Endodermal cell (in vitro differentiated cells): Measurements from ENCODE around the gene TPD52L2. TPM values are rescaled to one million over a fixed set of nuclear protein-coding genes. Genes with fewer than 3 reads are reported as not detected.

ENCODE experiments used
- DNase-seq: peaks from one replicate; pipeline ENCODE4 v3.0.0-alpha.2; 2017
- H3K27ac ChIP-seq: 2 replicates; pipeline ENCODE4 v1.5.1; 2013; ENCODE audit warnings: mild to moderate bottlenecking, low read depth, low read length, moderate library complexity
- H3K27me3 ChIP-seq: 2 replicates; pipeline ENCODE4 v1.6.1; 2013; ENCODE audit warnings: mild to moderate bottlenecking, low read length, moderate library complexity; ENCODE audit not compliant: insufficient read depth, control insufficient read depth, poor library complexity, severe bottlenecking
- H3K36me3 ChIP-seq: 2 replicates; pipeline ENCODE4 v1.7.0; 2013; ENCODE audit warnings: mild to moderate bottlenecking, low read length, moderate library complexity; ENCODE audit not compliant: control insufficient read depth, insufficient read depth
- H3K4me1 ChIP-seq: one replicate; pipeline ENCODE4 v1.7.0; 2013; ENCODE audit warnings: low read length; ENCODE audit not compliant: control insufficient read depth, insufficient read depth
- H3K4me3 ChIP-seq: 2 replicates; pipeline ENCODE4 v1.5.1; 2013; ENCODE audit warnings: mild to moderate bottlenecking, low read length, moderate library complexity
- H3K9ac ChIP-seq: 2 replicates; pipeline ENCODE4 v1.6.1; 2013; ENCODE audit warnings: mild to moderate bottlenecking, low read length, moderate library complexity; ENCODE audit not compliant: poor library complexity, severe bottlenecking; ENCODE audit errors: extremely low read depth
- H3K9me3 ChIP-seq: 2 replicates; pipeline ENCODE4 v1.6.1; 2013; ENCODE audit warnings: mild to moderate bottlenecking, low read length, moderate library complexity; ENCODE audit not compliant: control insufficient read depth
- H3K27ac Mint-ChIP-seq: 2 replicates; pipeline ENCODE4 v1.8.0; 2020; ENCODE audit warnings: mixed read lengths
- H3K27me3 Mint-ChIP-seq: 2 replicates; pipeline ENCODE4 v1.8.0; 2021; ENCODE audit warnings: mild to moderate bottlenecking, mixed read lengths; ENCODE audit not compliant: insufficient read depth
- H3K36me3 Mint-ChIP-seq: 2 replicates; pipeline ENCODE4 v1.8.0; 2020; ENCODE audit warnings: low read depth, mixed read lengths
- H3K4me1 Mint-ChIP-seq: 2 replicates; pipeline ENCODE4 v1.8.0; 2020; ENCODE audit warnings: mixed read lengths
- H3K4me3 Mint-ChIP-seq: 2 replicates; pipeline ENCODE4 v1.8.0; 2020; ENCODE audit warnings: mild to moderate bottlenecking, moderate library complexity, mixed read lengths
- H3K9me3 Mint-ChIP-seq: 2 replicates; pipeline ENCODE4 v1.8.0; 2020; ENCODE audit warnings: mild to moderate bottlenecking, mixed read lengths
- CTCF ChIP-seq: fragments of 200-600 bp; sonication (generic); conservative IDR thresholded peaks from 2 replicates; pipeline ENCODE4 v1.5.0; 2021; ENCODE audit warnings: antibody characterized with exemption, mild to moderate bottlenecking
- WGBS, 2 experiments: methylation state at CpG; one replicate each; pipeline versions ENCODE4 v1.1.5 to v1.1.7; 2013; ENCODE audit warnings: missing lambda C conversion rate in 2 of 2, mixed read lengths in 1 of 2; ENCODE audit not compliant: insufficient coverage in 1 of 2, insufficient read length in 1 of 2; 5-methylcytosine and 5-hydroxymethylcytosine counted together
- total RNA-seq, 2 donors: library from RNA; stranded (reverse); fragmentation: NEBNext Ultra II Directional in 1 of 2; extraction: Animal tissue kit (Norgen Biotek cat#: 25700) in 1 of 2; gene quantifications; 2 replicates in 1 of 2; 3 replicates in 1 of 2; pipeline ENCODE4 v1.2.1, GENCODE V29; 2021

The TPD52L2 gene
- total RNA-seq, 2 donors from 2014 or later = 68.3 to 85.2 TPM

DNA sequence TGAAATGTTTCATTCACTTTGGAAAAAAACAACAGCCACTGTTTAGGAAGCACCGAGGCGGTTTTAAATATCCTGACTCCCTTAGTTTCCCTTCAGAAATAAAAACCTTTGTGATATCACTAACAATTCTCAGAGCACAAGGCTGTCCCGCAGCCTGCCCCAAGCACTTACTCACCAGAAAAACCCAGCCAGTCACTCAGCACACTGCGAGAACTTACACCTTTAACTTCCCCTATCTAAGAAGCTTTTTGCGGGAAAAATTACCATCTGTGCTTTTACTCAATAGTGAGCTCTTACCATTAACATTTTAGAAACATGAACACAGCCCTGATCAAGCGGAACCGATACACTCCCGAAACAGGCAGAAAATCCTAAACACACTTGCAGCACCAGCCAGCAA lies 43.3 kb upstream of the TPD52L2 start:
- no peak for DNase-seq
- no peaks in the 10 kb centered on the region for H3K9me3 ChIP-seq
- no peak overlapping the region for H3K9ac ChIP-seq
- no peak overlapping the region for H3K27ac Mint-ChIP-seq
- H3K4me1 ChIP-seq = no peaks in the 10 kb centered on the region
- no peaks in the 10 kb centered on the region for H3K27me3 ChIP-seq
- no peak for TF ChIP-seq CTCF
- H3K9me3 Mint-ChIP-seq = no peaks in the 10 kb centered on the region
- H3K4me3 Mint-ChIP-seq = no peak overlapping the region
- H3K4me3 ChIP-seq = no peak overlapping the region
- 95 to 98% methylated on average over 7 to 8 of the region's 8 CpGs for WGBS, 2 experiments
- H3K36me3 Mint-ChIP-seq = peaks cover 10% of the 10 kb centered on the region
- H3K27ac ChIP-seq = no peak overlapping the region
- H3K36me3 ChIP-seq = no peaks in the 10 kb centered on the region
- peaks cover 18% of the 10 kb centered on the region for H3K4me1 Mint-ChIP-seq
- peaks cover 2% of the 10 kb centered on the region for H3K27me3 Mint-ChIP-seq

DNA sequence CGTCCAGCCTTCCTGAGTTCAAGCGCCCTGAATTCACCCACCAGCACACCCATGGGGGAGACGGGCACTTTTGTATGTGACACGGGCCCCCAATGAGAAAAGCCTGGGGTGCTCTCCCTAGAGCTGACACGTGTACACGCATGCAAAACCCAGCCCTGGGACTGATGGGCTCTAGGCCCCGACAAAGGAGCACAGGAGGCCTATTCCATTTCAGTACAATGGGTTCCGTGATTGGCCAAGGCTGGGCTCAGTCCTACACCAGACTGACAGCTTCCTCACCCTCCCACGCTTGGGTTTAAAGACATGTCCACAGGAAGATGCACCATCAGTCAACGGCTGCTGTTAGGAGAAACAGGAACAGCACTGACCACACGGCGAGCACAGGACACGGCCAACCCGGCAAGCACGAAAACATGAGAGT lies 42.8 kb upstream of the TPD52L2 start:
- no peak overlapping the region for H3K27ac ChIP-seq
- H3K4me3 ChIP-seq = no peak overlapping the region
- no peaks in the 10 kb centered on the region for H3K9me3 Mint-ChIP-seq
- H3K36me3 ChIP-seq = no peaks in the 10 kb centered on the region
- no peak overlapping the region for H3K27ac Mint-ChIP-seq
- no peak for TF ChIP-seq CTCF
- WGBS, 2 experiments = 91 to 94% methylated on average over 12 to 15 of the region's 15 CpGs
- DNase-seq = no peak
- no peak overlapping the region for H3K9ac ChIP-seq
- peaks cover 10% of the 10 kb centered on the region for H3K36me3 Mint-ChIP-seq
- H3K4me1 ChIP-seq = no peaks in the 10 kb centered on the region
- peaks cover 18% of the 10 kb centered on the region for H3K4me1 Mint-ChIP-seq
- no peaks in the 10 kb centered on the region for H3K27me3 ChIP-seq
- H3K4me3 Mint-ChIP-seq = no peak overlapping the region
- H3K27me3 Mint-ChIP-seq = peaks cover 2% of the 10 kb centered on the region
- no peaks in the 10 kb centered on the region for H3K9me3 ChIP-seq

GRCh38 chr20:63823691-63824311 lies 41.3 kb upstream of the TPD52L2 start:
- Mint-ChIP-seq H3K27ac (peak overlapping the region; percentile 24), H3K4me1 (peaks cover 27% of the 10 kb centered on the region), H3K27me3 (peaks cover 5% of the 10 kb centered on the region), H3K9me3 (no peaks in the 10 kb centered on the region), H3K4me3 (peak overlapping the region; percentile 23), H3K36me3 (peaks cover 10% of the 10 kb centered on the region)
- H3K4me1 ChIP-seq = peaks cover 1% of the 10 kb centered on the region
- no peak overlapping the region for H3K9ac ChIP-seq
- no peaks in the 10 kb centered on the region for H3K9me3 ChIP-seq
- no peak for DNase-seq
- no peak overlapping the region for H3K27ac ChIP-seq
- H3K36me3 ChIP-seq = no peaks in the 10 kb centered on the region
- WGBS, 2 experiments = 71 to 75% methylated on average over 8 to 12 of the region's 12 CpGs
- no peak overlapping the region for H3K4me3 ChIP-seq
- H3K27me3 ChIP-seq = no peaks in the 10 kb centered on the region
- TF ChIP-seq CTCF = no peak
